Stimulated activated CD4-positive, alpha-beta T cell treated with anti-CD3 and anti-CD28 coated beads, Interleukin-1b, Interleukin-23, amount 100 ng/mL, for 4 hours (primary cell): ENCODE measurements around the gene NIPSNAP3A.

ENCODE experiments used
- DNase-seq, 2 donors: peaks; one replicate each; pipeline ENCODE4 v3.0.0-alpha.2; 2020; ENCODE audit warnings: low read depth in 2 of 2

Gene NIPSNAP3A

DNA sequence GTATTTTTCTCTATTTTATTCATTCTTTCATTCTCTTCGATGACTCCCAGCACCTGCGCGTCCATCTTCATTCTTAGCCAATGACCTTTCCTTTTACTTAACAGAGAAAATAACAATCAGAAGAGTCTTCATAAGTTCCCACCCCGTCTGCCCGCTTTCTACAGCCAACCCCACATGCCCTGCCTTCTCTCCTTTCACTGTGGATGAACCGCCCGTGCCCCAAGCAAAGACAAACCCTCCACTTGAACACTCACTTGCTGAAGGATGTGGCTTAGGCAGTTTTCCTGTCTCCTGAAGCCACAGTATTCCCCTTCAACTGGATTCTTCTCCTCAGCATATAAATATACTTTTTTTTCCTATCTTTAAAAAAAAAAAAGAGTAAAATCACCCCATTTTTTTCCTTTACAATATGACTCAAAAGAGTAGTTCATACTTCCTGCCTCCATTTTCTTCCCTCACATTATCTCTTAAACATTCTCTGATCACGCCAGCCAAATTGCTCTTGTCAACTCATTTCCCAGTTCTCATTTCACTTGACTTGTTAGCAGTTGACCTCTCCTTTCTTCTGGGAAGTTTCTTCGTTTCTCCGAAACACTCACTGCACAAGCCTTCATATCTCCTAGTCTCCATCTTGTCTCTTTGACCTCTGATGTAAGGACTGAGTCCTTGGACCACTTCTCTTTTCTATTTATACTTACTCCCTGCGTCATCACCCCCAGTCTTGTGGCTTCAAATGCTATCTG, 27.5 kb downstream of the NIPSNAP3A start:
- no peak for DNase-seq

DNA sequence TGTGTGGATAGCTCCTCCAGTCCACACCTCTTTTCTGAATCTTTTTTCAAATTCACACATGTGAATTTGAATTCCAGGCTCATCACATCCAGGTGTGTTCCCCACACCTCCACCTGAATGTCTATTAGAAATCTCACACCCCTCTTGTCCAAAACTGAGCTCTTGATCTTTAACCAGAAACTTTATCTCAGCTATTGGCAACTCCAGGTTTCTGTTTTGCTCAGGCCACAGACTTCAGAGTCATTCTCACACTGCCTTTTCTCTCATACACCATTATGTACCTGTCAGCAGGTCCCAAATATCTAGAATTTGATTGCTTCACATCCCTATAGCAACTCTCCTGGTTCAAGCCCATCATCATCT, 28.1 kb downstream of the NIPSNAP3A start:
- no peak for DNase-seq

DNA sequence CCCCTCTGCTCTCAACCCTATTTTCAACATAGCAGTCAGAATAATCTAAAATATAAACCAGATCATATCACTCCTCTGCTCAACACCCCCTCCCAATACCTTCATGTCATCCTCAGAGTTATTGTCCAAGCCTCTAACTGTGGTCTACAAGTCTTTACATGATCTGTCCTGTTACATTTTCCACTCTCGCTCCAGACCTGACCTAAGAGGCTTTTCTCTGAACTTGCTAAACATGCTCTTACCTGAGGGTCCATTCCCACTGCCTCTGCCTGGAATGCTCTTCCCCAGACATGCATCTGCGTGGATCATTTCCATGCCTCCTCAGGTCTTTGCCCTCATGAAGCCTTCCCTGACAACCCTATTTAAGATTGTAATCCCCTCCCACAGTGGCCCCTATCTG, 28.5 kb downstream of the NIPSNAP3A start:
- DNase-seq, result no peak

DNA sequence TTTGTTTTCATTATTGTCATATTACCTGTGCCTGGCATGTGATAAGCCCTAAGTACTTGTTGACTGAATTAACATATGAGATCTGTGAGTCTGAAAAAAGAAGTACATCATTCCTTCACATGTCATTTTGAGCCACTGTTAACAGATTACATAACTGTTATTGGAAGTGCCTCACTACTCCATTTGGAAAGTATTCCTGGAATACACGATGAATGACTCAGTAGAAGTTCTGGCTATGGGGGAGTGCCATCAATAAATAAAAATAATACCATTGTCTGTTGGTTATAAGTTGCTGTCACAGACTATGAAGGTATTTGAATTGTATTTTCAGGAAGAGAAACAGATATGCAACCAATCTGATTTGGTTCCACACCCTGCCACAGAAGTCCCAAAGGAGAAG, 29.3 kb downstream of the NIPSNAP3A start:
- no peak for DNase-seq

DNA sequence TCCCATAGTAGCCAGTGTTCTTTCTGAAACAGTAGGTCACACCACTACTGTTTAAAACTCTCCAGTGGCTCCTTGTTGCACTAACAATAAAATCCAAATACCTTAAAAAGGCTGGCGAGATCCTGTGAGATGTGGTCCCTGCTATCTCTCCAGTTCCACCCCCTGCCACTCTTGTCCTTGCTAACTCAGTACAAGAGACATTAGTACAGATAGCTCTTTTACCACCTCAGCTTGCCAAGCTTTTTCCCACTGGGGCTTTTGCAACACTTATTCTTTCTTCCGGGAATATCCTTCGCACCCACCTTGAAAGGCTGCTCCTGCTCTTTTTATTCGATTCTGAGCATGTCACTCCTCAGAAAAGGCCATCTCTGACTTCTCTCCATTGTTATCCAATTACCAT, 31.3 kb downstream of the NIPSNAP3A start:
- DNase-seq, result no peak

DNA sequence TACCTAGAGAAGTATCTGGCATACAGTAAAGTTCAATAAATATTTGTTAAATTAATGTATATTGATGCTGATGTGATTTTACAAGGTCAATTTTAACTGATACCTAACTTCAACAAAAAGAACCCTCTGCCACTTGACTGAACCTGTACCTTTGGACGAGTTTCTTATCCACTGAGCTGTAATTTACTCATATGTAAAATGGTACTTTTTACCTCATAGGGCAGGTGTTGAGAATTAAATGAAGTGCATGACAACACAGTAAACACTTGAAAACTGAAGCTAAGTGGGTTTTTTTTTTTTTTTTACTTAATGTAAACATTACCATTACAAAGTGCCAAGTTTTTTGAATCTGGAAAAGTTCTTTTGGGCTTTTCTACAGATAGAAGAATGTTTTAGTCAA, 31.9 kb downstream of the NIPSNAP3A start:
- DNase-seq, result no peak

DNA sequence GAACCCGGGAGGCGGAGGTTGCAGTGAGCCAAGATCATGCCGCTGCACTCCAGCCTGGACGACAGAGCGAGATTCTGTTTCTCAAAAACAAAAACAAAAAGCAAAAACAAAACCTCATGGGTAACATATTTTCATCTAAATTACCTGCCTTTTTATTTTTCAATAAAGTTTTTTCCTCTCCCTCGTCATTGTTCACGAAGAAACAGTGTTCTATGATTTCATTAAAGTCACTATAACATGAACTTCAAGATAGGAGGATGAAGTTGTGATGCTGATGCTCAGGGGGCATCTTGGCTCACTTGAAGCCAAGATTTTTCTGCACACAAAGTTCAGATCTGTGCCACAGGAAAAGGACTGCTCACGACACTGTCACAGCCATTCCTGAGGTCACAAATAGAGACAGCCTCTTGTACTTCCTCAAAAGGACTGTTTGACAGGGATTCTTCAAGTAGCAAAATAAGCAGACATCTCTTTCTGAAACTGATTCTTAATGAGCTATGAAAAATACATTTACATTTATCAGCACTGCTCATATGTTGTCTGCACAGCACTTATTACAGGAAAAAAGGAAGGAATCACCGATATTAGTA, 32.6 kb downstream of the NIPSNAP3A start:
- DNase-seq, result no peak

DNA sequence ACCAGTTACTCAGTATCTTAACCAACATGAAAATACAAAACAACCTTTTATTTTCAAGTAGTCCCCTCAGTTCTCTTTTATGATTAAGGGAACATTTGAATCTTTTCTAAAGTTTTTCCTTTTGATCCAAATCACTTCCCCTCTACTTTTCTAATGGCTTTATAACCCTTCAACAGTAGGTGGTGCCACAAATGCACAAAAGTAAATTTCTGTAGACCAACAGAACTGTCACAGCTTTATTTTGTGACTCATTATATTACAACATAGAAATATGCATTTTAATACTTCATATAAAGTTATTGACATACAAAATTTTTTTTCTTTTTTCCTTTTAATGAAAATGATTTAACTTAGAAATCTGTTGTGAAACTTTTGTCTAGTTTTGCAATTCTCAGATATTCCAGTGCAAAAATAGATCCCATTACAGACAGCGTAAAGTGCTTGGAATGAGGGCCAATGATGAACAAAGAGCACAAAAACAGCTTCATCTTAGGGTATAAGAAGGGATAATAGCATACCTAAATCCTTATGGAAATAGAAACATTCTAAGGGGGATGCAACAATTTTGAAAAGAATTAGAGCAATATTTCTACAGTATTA, 33.4 kb downstream of the NIPSNAP3A start:
- DNase-seq, result no peak

DNA sequence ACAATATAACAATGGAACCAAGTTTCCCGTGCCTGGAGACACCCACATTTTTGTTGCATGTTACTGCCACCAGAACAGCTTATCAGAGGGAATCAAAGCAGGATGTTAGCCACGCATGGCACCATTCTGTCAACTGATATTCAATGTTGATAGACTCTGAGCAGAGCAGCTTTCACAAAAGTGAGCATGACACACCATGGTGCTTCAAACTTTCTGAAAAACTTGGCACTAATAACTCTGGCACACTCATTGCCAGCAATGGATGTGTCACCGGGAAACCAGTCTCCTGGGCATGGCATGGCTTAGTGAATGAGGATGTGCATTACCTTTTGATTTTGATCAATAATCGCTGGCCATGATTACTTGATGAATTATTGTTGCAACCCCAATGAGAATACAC, 36.1 kb downstream of the NIPSNAP3A start:
- no peak for DNase-seq

DNA sequence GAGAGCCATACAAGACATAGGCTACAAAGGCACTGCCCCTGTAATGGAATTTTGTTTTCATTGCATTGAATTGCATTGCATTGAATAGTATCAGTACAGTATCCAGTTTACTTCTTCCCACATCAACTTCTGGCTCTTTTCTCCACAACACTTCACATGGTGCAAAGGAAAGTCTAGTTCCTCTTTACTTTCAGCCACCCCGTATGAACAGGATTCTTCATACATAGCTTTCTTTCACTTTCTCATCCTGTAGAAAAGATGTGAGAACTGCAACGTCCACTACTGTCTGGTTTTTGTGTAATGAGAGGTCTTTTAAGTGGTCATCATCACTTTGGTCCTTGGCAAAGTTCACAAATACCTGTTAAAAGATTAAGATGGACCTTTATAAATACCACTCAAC, 36.6 kb downstream of the NIPSNAP3A start:
- DNase-seq, result no peak

DNA sequence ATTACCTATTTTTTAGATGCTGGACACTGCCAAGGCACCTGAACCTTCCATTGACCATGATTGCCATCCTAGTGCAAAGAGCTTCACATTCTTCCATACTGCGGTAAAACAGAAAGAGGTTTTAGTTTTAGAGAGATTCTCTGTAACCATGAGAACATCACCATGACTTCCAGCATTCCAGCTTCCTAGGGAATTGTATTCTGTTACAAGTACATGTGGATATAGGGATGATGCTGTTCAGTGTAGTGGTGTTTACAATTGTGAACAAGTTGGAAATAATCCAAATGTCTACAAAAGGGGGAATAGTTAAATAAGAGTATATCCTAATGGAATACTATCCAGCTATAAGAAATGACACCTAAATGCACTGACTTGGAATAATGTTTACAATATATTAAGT, 38.8 kb downstream of the NIPSNAP3A start:
- DNase-seq, result no peak

DNA sequence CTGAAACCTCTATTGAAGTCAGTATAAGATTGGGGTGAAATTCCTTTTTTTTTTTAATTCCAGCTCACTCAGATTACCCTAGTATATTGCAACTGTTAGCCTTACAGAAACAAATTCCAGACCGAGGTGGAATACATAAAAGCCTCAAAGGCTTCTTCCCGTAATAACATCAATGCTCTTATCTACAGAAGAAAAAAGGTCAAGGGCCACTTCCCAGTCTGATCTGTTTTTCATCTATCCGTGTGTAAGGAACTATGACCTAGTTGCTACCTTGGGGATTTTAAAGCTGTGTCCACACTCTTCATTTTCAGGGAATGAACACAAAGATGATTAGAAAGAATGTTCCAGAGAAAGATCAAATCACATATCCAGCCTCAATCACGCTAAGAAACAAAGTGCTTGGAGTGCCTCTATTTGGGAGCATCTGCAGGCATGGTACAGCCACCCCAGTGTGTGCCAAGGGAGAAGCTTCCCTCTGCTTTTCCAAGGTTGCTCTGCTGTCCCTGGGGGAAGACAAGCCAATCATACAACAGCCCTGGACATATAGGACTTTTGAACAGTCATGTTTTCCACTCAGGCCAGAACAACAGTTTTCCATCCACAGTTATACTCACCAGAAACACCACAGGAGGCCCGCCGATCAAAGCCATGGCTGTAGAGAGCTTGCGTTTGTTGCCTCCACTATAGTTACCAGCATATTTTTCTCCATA, 40.0 kb downstream of the NIPSNAP3A start:
- DNase-seq, result no peak

DNA sequence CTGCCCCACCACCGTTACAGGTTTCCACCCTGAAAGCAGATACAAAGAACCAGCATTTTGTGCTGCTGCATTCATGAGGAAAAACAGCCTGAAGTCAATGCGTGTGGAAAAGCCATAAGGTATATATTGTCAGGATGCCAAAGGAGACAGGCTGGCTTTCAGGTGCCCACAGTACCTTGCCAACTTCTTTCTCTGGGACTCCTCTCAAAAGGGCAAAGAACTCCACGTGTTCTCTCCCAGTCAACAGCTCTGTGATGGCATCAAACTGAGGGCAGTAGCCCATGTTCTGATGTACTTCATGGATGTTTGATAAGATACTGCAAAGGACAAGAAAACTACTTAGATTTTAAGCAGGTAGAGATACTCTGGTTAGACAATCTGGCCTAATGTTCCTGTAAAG, 40.8 kb downstream of the NIPSNAP3A start:
- no peak for DNase-seq

DNA sequence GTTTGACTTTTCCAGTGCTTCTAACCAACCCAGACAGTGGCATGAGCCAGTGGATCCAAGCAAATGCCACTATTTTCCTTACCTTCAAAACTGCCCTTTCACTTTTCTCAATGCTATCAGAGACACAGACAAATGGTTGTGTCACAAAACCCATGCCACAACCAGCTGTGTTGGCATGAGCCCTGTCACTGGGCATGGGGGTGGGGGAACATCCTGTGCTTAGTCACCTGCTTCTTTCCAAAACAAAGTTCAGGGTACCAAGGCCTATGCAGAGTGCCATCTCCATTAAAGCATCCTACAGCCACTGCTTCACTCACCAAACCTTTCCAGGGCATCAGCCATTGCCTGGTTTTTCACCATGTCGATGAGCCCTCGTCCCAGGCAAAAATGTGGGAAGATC, 46.6 kb downstream of the NIPSNAP3A start:
- no peak for DNase-seq

DNA sequence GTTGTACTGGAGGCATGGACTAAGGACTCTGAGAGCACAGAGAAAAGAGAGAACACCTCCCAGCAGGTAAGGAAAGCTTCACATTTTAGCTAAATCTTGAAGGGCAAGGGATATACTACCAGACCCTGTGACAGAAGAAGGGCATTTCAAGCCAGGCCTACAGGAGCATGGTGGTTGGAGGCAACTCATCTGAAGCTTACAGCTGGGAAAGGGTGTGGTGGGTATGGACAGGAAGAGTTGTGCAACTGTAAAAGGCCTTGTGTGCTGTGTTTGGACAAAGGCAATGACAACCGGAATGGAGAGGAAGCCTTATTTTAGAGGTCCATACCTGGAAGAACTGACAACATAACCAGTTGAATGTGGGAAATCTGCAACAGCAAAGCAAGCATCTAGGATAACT, 47.6 kb downstream of the NIPSNAP3A start:
- DNase-seq, result no peak

DNA sequence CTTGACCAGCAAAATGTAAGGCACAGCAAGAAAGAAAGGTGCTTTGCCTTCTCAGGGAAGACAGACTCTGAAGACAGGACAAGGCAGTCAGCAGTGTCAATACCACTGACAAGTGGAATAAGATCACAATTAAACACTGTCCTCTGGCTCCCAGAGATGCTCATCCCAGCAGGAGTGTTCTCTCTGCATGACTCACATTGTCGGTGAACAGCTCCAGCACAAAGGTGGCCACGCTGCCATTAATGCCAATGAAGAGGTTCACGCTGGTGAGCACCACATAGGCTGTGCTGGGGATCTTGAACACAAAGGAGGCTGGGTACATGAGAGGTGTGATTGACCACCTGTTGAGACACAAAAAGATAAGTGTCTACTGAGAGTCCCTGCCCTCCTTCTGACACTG, 48.4 kb downstream of the NIPSNAP3A start:
- no peak for DNase-seq

DNA sequence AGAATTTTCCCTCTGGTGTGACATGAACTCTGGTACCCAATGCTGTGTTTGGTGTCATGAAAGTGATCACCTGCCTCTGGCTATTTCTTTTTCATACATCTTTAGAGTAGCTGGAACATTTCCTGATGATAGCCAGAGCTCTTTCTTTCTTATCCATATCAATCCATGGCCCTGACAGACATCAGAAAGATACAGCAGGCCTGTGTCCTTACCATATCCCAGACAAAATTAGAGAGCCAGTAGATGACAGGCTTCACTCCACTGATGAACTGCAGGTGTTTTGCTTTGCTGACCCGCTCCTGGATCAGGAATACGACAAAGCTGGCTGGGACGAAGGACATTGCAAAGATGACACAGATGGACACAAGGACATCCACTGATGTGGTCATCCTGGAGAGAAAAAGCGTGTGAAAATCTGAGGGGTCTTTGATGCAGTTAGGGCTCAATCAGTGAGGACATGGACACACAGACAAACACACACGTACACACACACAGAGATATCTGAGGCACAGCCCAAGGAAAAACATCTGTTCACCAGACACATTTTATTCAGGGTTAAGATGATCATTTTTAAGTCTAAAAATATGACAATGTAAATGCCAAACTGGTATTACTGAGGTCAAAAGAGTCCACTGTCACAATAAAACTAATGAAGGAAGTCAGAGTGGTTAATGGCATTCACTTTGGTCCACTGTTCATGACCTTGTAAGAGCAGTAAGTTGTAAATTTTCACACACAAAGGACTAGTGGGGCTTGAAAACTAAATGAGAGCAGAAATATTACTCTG, 50.9 kb downstream of the NIPSNAP3A start:
- no peak for DNase-seq

DNA sequence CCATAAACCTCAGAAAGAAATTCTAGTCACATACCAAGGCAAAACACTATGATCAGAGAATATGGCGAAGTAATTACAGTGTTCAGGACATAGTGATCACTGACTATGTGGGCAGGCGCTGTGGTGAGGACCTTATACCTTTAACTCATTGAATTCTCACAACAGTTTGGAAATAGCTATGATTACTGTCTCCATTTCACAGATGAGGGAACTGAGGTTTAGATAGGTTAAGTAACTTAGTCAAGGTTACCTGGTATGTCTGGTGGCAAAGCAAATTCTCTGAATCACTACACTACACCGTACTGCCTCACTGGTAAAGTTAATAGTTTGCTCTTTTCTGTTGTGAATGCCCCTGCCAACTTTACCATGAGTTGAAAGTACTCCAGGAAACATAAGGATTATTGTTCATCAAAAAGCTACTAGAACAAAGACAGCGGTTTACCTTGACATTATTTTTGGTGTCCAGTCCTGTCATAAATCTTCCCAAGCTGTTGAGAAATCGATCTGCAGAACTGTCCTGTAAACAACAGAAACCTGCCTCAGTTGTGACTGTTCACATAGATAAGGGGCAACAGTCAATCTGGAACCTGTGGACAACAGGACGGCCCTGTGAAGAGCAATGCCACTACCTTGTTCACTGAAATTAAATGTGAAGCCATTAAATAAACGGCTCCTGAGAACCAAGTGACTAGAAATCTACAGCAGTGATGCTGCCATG, 52.7 kb downstream of the NIPSNAP3A start:
- DNase-seq, result no peak

DNA sequence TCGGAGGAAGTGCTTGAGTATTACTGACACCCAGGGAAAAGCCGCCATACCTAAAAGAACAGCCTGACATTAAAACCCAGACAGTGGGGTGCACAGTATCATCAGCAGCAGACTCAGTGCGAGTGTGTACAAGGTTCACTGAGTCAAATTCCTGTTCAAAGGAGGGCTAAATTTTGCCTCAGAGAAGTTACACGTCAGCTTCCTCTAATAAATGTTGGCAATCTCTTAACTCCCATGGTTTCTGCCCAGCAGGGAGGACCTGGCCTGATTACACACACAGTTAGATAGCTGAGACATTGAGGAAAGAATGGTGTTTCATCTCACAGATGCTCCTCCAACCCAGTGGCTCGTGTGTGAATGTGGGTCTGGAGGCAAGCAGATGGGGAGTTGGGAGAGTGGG, 54.6 kb downstream of the NIPSNAP3A start:
- DNase-seq, result no peak

DNA sequence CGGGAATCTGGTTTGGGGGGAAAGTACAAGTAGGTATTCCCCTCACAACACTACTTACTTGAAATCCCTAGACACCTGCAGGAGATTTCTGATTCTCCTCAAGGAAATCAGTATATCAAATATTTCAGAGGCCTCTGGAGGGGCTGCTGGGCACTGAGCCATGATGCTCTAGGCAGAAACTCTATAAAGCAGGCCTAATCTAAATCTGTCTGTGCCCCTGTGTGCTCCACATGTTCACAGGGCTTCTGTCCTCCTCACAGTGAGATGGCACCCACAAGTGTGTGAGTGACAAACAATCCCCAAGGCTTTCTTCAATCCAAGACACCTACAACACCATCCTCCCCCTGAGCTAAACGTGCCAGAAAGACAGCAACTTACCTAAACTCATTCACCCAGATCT, 55.4 kb downstream of the NIPSNAP3A start:
- no peak for DNase-seq

DNA sequence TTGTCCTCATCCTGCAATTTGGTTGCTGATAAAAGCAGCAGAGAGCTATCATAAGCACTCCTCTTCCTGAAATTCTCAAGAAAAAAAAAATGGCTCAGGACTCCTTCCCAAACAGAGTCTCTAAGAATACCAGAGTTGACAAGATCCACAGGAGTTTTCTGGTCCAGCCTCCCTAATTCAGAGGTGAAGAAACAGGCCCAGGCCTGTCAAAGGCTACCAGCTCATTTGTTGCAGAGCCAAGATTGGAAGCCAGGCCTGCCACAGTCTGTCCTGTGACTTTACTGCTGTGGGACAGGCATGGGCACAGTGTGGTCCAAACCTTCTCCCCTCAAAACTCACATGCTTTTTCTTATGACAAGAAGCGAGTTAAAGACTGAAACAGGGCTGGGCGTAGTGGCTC, 58.0 kb downstream of the NIPSNAP3A start:
- no peak for DNase-seq
